Sigmoid colon (tissue), 3 donors: ENCODE results near the gene OXCT1.

Experiments used
- POLR2A ChIP-seq, 2 donors: fragments of 450-650 bp; IDR thresholded peaks; one replicate each; pipeline ENCODE4 v1.6.1; 2016; ENCODE audit warnings: antibody characterized with exemption in 2 of 2, mild to moderate bottlenecking in 2 of 2, moderate library complexity in 2 of 2
- TF ChIP-seq, protein P1 (sequence below), 4 experiments: fragments of 450-650 bp in 3 of 4; fragments of 200-600 bp in 1 of 4; IDR thresholded peaks; one replicate each; pipeline ENCODE4 v1.5.1; 2016 to 2019; ENCODE audit warnings: antibody characterized with exemption in 4 of 4, mild to moderate bottlenecking in 3 of 4, moderate library complexity in 2 of 4

GRCh38 chr5:41793141-41793770 lies 77.0 kb downstream of the OXCT1 start:
- TF ChIP-seq POLR2A (IDR thresholded peaks at IDR 0.05) = no peak
- TF ChIP-seq, protein P1, sequence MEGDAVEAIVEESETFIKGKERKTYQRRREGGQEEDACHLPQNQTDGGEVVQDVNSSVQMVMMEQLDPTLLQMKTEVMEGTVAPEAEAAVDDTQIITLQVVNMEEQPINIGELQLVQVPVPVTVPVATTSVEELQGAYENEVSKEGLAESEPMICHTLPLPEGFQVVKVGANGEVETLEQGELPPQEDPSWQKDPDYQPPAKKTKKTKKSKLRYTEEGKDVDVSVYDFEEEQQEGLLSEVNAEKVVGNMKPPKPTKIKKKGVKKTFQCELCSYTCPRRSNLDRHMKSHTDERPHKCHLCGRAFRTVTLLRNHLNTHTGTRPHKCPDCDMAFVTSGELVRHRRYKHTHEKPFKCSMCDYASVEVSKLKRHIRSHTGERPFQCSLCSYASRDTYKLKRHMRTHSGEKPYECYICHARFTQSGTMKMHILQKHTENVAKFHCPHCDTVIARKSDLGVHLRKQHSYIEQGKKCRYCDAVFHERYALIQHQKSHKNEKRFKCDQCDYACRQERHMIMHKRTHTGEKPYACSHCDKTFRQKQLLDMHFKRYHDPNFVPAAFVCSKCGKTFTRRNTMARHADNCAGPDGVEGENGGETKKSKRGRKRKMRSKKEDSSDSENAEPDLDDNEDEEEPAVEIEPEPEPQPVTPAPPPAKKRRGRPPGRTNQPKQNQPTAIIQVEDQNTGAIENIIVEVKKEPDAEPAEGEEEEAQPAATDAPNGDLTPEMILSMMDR (IDR thresholded peaks at IDR 0.05) = no peak
